OCI-LY1 (cell line): Measurements from ENCODE around the gene VAV3.

ENCODE experiments used
- CTCF ChIP-seq: fragments of 200-600 bp; sonication (generic), shearing (Covaris generic); IDR thresholded peaks from 2 replicates; pipeline ENCODE4 v1.5.1; 2017; ENCODE audit warnings: mild to moderate bottlenecking, antibody characterized with exemption, low read length, moderate library complexity, mixed read lengths
- EZH2 ChIP-seq: fragments of 200-600 bp; sonication (generic), shearing (Covaris generic); IDR thresholded peaks from 2 replicates; pipeline ENCODE4 v1.8.0; 2017; ENCODE audit warnings: borderline replicate concordance, mixed run types, mild to moderate bottlenecking, antibody characterized with exemption, low read length, moderate library complexity, mixed read lengths

GRCh38 chr1:107803579-107803978, 161.4 kb downstream of the VAV3 start:
- no peak for TF ChIP-seq CTCF
- TF ChIP-seq EZH2: no peak
